NCI-H524 treated with DMSO at 0.1 percent for 48 hours (cell line): ENCODE data around the gene THAP8.
"Not testable (repeated sequence)": the region's sequence is repeated elsewhere in the genome, so short reads cannot be mapped to it uniquely, and the experiment has no call there.

Source experiments
- DNase-seq: peaks from one replicate; lab custom pipeline; 2025; lab: John Stamatoyannopoulos, UW

THAP8 gene

GRCh38 chr19:36068810-36069499 lies 14.9 kb upstream of the THAP8 start:
- DNase-seq, result not testable (repeated sequence)

- DNase-seq, result no peak
These were observed 13.6 kb upstream of the THAP8 start for GRCh38 chr19:36067681-36068080.

GRCh38 chr19:36064826-36065225 lies 10.7 kb upstream of the THAP8 start:
- DNase-seq, result no peak

GRCh38 chr19:36061367-36061766 lies 7.3 kb upstream of the THAP8 start:
- DNase-seq, result no peak

- DNase-seq, result no peak
These were observed 6.3 kb upstream of the THAP8 start for GRCh38 chr19:36060430-36060829.

GRCh38 chr19:36059180-36059910 lies 5.3 kb upstream of the THAP8 start:
- no peak for DNase-seq

GRCh38 chr19:36058481-36059179 lies 4.5 kb upstream of the THAP8 start:
- DNase-seq, result no peak

GRCh38 chr19:36054733-36055686 lies 925 bp upstream of the THAP8 start, which contains the start of gene WDR62:
WDR62 (plus strand) TSS chr19:36054897; CDS start chr19:36054972, 75 bp downstream.
- DNase-seq, result peak; percentile 91

GRCh38 chr19:36051637-36052036 lies 2.4 kb downstream of the THAP8 start:
- no peak for DNase-seq

- DNase-seq, result no peak
These were observed 2.8 kb downstream of the THAP8 start for GRCh38 chr19:36051236-36051635.

- DNase-seq, result no peak
These were observed 4.9 kb downstream of the THAP8 start for GRCh38 chr19:36049080-36049698.

GRCh38 chr19:36047835-36048234 lies 6.2 kb downstream of the THAP8 start:
- DNase-seq, result no peak

- DNase-seq, result no peak
These were observed 7.5 kb downstream of the THAP8 start for GRCh38 chr19:36046443-36047050.

- no peak for DNase-seq
These were observed 10.1 kb downstream of the THAP8 start for GRCh38 chr19:36043952-36044351.

GRCh38 chr19:36041831-36042230 lies 12.3 kb downstream of the THAP8 start:
- no peak for DNase-seq

- DNase-seq, result not testable (repeated sequence)
These were observed 13.0 kb downstream of the THAP8 start for GRCh38 chr19:36041092-36041491.

GRCh38 chr19:36040495-36040894 lies 13.6 kb downstream of the THAP8 start:
- no peak for DNase-seq

- DNase-seq, result no peak
These were observed 21.6 kb downstream of the THAP8 start, which contains the start of gene CLIP3 for GRCh38 chr19:36032251-36033104. CLIP3 (minus strand) TSS chr19:36032873; CDS start chr19:36032357, 516 bp downstream.

- no peak for DNase-seq
These were observed 22.8 kb downstream of the THAP8 start for GRCh38 chr19:36031308-36031707.
